GM20000 (cell line): ENCODE data around the gene RIGI.

ENCODE experiments used
- DNase-seq: peaks from one replicate; pipeline ENCODE4 v3.0.0; 2012; ENCODE audit warnings: low spot score
- CTCF ChIP-seq: IDR thresholded peaks from 2 replicates; pipeline ENCODE4 v1.5.1; 2012; ENCODE audit warnings: mild to moderate bottlenecking, control low read depth; ENCODE audit errors: extremely low read depth, missing control alignments

The RIGI gene

GRCh38 chr9:32566770-32567169, 40.8 kb upstream of the RIGI start:
- DNase-seq = no peak
- no peak for TF ChIP-seq CTCF

- no peak for DNase-seq
- TF ChIP-seq CTCF = no peak
These were observed 40.0 kb upstream of the RIGI start for GRCh38 chr9:32565967-32566366.

DNA sequence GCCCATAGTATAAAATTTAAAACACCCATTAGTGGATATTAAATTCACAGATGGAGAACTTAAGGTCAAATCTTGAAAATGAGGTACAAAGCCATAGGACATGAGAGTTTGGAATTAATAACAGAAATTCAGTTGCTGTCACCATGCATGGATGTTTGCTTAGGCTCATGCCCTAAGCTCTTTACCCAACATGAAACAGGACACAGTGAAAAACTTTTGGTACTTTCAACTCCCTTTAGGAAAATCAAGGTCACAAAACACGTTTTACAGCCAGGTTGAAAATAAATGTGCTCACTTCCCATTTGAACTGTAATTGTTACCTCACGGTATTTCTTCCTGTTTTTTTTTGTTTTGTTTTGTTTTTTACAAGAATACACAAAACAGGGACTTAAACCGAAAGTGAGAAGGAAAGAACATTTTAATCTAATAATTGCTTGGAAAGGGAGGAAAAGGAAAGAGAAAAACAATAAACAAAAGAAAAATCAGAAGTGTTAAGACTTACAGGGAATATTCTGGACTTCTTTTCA, 32.5 kb upstream of the RIGI start:
- no peak for DNase-seq
- TF ChIP-seq CTCF = no peak

- DNase-seq = no peak
- TF ChIP-seq CTCF = no peak
These were observed 28.6 kb upstream of the RIGI start for GRCh38 chr9:32554591-32554990.

DNA sequence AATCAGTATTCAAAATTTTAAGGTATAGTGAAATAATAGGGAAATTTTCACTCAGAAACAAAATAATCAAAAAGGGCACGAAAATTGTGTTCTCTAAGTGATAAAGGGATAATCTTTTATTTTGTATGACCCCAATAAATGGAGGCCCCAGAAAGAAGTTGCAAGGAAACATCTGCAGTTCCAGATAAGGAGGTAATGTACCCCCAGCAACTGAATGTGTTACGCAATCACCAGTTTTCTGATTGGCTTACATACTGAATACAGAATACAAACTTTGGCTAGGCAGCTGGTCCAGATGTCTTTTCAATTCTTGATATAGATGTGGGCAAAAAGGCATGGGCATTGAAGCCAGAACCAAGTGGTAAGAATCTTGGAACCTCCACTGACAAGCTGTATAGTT, 28.1 kb upstream of the RIGI start:
- no peak for DNase-seq
- no peak for TF ChIP-seq CTCF

DNA sequence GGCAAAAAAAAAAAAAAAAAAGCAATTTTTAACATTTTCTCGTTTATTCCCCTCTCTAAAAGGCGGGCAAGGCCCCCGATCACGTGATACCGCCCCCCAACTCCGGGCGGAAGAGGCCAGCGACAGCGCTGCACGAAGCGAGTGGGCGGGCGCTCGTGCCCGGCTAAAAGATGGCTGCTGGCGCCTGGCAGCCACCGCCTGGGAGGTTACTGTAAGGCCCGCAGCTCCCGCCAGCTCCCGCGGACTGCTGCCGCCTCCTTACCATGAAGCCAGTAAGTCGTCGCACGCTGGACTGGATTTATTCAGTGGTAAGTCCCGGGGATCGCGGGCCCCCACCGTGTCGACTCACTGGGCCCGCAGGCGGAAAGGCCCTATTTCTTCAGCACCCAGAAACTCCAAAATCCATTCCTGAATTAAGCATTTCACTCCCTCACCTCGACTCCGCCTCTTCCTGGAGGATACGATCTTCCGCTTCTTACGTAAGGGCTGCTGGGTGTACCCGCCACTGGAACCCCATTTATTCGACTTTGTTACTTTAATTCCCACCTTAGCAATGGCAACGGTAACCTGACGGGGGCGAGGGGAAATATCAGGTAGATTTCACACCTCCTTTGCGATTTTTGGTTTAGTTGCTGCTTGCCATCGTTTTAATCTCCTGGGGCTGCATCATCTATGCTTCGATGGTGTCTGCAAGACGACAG, 26.3 kb upstream of the RIGI start, which contains the start of the genes SMIM27 and TOPORS:
TSS of gene SMIM27 (plus strand) at position 156 of the 701 bp plus-strand sequence. CDS start at position 264, 108 bp downstream.
TSS of gene TOPORS (minus strand) at position 415 of the 701 bp plus-strand sequence. CDS start at position 265, 150 bp downstream.
- TF ChIP-seq CTCF = no peak
- DNase-seq = peak; percentile 90

DNA sequence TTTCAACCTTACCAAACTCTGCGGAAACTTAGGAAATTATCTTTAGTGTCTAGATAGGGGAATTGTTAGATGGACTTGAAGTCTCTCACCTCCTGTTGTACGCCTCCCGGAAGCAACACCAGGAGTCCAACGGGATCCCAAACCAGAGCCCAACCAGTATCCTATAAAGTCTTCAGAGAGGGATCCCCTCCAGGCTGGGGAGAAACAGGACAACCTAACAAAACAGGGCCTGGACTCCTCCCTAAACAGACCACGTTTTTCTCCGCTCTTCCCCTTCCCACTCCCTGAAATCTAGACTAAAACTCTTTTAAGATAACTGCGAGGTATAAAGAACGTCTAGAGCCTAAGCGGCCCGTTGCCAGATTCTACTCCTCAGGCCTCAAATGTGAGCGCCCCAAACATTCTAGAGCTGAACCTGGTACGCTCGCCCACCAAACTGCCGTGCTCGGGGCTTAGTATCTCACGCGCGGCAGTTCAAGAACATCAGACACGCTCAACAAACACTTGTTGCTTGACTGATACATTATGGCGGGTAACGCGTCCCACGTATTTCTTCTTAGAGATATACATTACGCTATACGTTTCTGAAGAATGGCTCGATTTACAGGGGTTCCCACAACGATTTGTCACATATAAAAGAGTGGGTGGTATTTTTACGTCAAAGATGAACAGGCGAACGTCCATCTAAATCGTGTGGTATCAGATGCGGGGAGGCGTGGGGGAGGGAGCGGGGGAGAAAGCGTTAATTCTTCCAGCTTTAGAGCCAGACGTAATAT, 25.5 kb upstream of the RIGI start:
- peak; percentile 39 for DNase-seq
- no peak for TF ChIP-seq CTCF
